Effector CD8-positive, alpha-beta T cell (primary cell): ENCODE measurements around the gene CREB5.

Source experiments
- DNase-seq: peaks from one replicate; lab custom pipeline; 2025; lab: John Stamatoyannopoulos, UW

Gene CREB5

DNA sequence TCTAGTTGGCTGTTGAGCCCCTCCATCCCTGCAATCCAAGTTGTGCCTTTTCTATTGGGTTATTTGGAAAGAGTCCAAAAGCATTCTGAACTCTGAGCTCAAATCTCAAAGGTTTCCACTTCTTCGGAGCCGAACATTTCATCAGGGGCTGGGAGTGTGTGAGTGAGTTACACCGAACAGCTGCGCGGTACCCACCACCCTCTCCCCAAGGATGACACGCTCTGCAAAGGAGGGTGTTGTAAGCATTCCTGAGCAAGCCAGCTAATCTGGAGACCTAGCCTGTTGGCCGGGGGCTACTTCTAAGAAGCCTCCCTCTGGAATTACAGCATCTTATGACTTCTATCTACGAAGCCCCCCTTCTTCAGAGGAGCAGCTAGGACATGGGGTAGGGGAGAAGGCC is 270.5 kb downstream of the CREB5 start:
- DNase-seq = no peak

DNA sequence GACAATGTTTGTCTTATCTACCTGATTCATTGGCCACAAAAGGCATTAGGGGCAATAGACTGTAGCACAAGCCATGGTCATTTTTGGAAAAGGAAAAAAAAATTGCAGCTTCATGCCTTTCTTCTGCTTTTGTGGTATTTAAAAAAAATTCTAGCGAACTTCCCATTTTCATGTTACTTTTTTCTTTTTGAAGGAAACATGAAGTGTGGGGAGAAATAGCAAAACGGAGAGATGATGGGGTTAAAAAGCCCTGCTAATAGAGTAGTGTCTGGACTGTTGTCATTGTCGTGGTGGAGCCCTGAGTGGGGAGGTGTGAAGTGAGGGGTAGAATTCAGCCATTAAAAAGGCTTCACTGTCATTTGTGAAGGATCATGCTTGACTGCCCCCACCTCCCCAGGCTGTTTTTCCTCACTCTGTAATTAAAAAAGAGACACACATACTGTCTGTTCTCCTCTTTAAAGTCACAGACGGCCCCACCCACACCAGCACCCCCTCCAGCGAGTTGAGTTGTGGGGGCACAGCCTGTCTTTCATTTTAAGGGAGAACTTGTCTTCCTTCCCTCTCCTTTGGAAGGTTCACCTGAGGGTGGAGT is 272.4 kb downstream of the CREB5 start:
- DNase-seq = no peak

- DNase-seq = no peak
Measured at GRCh38 chr7:28685242-28685643, 272.9 kb downstream of the CREB5 start.

DNA sequence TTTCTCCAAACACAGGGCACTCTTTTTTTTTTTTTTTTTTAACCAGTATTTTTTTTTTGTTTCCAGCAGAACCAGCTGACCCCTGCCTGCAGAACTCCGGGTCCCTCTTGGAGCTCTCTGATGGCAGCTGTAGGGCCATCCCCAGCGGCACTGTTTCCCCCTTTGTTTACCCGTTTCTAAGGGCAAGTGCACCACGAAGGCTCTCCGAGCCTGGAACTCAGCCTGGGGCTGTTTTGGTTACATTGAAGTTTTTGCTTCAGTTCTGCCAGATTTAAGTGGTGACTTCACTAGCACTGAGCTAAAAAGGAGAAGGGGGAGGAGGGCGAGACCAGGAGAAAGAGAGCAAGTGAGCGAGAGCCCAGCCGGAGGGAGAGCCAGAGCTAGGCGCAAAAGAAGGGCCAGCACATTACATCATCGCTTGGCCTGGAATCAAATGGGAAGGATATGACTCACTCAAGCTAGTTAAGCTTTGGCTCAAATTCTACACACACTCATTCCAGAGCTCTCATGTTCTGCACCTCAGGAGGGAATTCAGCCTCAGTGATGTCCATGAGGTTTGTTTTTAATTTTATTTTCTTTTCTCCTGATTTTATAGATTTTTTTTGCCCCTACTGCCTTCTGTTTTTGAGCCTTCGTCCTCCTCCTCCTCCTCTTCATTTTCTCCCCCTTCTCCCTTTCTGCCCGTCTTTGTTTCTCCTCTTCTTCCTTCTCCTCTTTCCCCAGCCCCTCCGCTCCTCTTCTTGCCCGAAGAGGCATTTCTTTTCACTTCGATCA is 273.5 kb downstream of the CREB5 start:
- no peak for DNase-seq

GRCh38 chr7:28686418-28686800 is 274.1 kb downstream of the CREB5 start:
- DNase-seq = no peak

- no peak for DNase-seq
Measured at GRCh38 chr7:28687537-28687936, 275.2 kb downstream of the CREB5 start.

DNA sequence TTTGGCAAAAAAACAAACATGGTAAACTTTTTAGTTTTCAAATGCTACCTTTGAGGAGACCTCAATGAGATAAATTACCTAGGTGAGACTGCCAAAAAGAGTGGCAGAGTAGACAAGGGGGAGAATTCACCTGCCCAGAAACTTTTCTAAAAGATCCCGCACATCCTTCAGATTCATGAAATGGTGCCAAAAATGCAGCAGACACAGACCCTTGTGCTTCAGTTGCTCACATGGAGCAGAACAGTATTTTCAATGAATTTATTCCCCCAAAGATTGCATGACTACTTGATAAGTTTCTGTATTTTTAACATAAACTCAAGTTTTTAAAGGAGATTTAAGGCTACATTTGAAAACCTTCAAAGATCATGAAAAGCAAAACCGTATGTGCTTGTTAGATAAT is 275.9 kb downstream of the CREB5 start:
- DNase-seq = no peak

DNA sequence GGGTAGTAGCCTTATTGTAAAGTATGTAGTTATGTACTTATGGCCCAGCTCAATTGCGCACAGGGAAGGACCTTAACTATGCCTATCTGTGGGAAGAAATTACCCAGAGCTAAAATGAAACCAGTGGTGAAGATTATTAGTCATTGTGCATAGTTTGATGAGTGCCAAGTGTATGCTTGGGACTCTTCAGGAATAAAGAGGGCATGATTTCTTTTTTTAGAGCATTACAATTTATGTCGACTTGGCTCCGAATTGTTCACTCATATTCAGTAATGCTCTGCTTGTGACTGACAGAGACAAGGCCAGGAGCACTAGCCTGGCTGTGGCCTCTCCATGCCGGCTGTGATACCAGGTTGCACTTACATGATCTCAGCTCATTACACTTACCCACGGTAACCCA is 276.3 kb downstream of the CREB5 start:
- no peak for DNase-seq

GRCh38 chr7:28695300-28696295 is 283.3 kb downstream of the CREB5 start:
- no peak for DNase-seq

DNA sequence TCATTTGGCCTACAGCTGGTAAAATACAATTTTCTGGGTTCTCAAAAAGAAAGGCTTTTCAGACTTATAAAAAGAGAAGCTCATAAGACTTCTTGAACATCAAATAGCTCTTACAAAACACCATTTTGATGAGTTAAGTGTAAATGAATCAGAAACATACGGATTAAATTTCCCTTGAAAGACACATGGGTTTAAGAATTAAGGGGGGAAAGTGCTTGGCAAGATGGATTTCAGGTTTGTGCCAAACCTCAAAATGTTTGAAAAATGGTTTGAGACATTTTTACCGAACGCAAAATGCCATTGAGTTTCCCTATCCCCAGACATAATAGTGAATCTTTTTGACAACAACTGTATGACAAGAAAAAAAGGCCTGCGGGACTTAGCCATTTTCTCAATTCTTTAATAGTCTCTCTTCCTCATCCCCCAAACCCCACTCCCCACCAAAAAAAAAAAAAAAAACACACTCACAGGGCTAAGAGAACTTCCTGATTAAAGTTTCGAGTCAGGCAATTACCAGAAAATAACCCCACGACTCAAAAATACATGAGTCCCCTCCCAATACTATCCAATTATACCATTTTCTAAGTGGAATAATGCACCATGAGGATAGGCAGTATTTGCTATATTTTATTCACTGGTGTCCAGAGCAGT is 285.7 kb downstream of the CREB5 start:
- DNase-seq = no peak

DNA sequence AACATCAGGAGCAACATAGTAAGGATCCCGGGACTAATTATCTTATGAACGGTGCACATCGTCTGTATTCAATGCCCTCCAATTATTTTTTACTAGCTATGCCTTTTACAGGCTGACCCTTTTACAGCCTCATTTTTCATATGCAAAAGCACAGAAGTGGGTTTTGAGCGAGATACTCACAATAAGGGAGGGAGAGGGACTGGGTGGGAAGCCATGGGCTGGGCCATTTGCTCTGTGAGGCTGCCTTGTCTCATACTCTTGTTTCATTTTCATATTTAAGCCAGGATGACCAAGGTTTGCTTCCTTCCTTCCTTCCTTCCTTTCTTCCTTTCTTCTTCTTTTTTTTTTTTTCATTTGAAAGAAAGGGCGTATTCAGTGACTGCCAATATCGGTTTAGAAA is 286.5 kb downstream of the CREB5 start:
- no peak for DNase-seq

- DNase-seq = no peak
Measured at GRCh38 chr7:28700096-28700495, 287.8 kb downstream of the CREB5 start.

- DNase-seq = no peak
Measured at GRCh38 chr7:28700790-28701203, 288.5 kb downstream of the CREB5 start.

GRCh38 chr7:28701731-28702130 is 289.4 kb downstream of the CREB5 start:
- no peak for DNase-seq

GRCh38 chr7:28702171-28702570 is 289.9 kb downstream of the CREB5 start:
- no peak for DNase-seq

DNA sequence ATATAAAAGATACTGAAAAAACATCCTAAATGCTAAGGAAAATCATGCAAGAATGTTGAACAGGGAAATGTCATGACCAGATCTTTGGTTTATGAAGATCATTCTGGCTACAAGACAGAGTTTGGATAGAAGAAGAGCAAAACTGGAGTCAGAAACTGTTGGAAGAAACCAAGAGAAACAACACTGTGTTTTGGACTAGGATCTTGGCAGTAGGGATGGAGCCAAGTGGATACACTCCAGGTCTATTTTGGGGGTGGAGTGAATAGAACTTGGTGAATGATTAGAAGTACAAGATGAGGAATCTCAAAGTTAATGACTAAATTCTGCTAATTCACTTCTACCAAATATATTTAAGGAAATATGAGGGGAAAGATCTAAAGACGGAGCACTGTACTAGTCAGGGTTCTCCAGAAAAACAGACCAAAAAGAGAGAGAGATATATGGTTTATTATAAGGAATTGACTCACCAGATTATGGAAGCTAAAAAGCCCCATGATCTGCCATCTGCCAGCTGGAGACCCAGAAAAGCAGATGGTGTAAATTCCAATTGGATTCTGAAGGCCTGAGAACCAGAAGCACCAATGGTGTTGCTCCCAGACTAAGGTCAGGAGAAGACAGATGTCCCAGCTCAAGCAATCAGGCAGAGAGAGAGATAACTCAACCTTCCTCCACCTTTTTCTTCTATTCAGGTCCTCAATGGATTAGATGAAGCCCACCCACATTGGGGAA is 290.9 kb downstream of the CREB5 start:
- DNase-seq = no peak

- DNase-seq = no peak
Measured at GRCh38 chr7:28704706-28705105, 292.4 kb downstream of the CREB5 start.

GRCh38 chr7:28705350-28705749 is 293.0 kb downstream of the CREB5 start:
- no peak for DNase-seq

- DNase-seq = no peak
Measured at GRCh38 chr7:28706584-28706983, 294.3 kb downstream of the CREB5 start.

DNA sequence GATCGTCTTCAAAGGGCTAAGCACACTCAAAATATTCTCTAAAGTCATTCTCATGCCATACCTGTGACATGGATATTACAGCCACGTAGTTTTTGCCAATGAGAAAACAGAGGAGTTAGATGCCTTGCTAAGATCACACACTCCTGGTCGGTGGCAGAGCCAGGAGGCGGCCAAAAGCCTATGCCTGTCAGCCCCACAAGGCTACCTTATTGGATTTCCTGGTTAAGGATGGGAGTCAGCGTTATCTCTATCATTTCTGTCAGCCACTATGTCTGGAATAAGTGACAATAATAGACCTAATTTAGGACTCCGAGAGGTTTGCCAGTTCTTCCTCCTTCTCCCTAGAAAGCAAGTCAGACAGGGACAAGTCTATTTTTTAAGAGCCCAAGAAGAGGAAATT is 295.0 kb downstream of the CREB5 start:
- DNase-seq = no peak
